KBM-7 (cell line): ENCODE data around the gene MYO15A.
A peak's percentile ranks its signal among the peaks of the same experiment; 100 is the strongest.

ENCODE experiments used
- DNase-seq: peaks from one replicate; pipeline ENCODE4 v3.0.0-alpha.2; 2015
- in situ Hi-C: fragments of 300-500 bp; cut with MboI; formaldehyde crosslinking; loops from 2 replicates; pipeline ENCODE4 v1.14.3; 2020; ENCODE audit warnings: low sequenced_read_pairs, low pct_unique_long_range_greater_than_20kb, mixed read lengths

Gene MYO15A

GRCh38 chr17:18121144-18121910, 12.8 kb downstream of the MYO15A start:
- in situ Hi-C loops, result no loop called here
- no peak for DNase-seq

- DNase-seq, result no peak
- in situ Hi-C loops, result no loop called here
Measured at GRCh38 chr17:18122990-18123753, 14.6 kb downstream of the MYO15A start.

- no peak for DNase-seq
- in situ Hi-C loops, result no loop called here
Measured at GRCh38 chr17:18124345-18125126, 16.0 kb downstream of the MYO15A start.

- DNase-seq, result no peak
- in situ Hi-C loops, result no loop called here
Measured at GRCh38 chr17:18129041-18129502, 20.5 kb downstream of the MYO15A start.

GRCh38 chr17:18132711-18133110, 24.2 kb downstream of the MYO15A start:
- DNase-seq, result no peak
- in situ Hi-C loops, result no loop called here

- in situ Hi-C loops, result no loop called here
Measured at GRCh38 chr17:18136357-18136756, 27.8 kb downstream of the MYO15A start.

GRCh38 chr17:18138065-18138749, 29.7 kb downstream of the MYO15A start:
- no peak for DNase-seq
- in situ Hi-C loops, result no loop called here

More at GRCh38 chr17:18136357-18136756, 27.8 kb downstream of the MYO15A start:
- no peak for DNase-seq

GRCh38 chr17:18139092-18139491, 30.5 kb downstream of the MYO15A start:
- no peak for DNase-seq
- in situ Hi-C loops, result no loop called here

GRCh38 chr17:18139498-18139897, 30.9 kb downstream of the MYO15A start:
- in situ Hi-C loops, result no loop called here
- no peak for DNase-seq

- no peak for DNase-seq
- in situ Hi-C loops, result no loop called here
Measured at GRCh38 chr17:18139949-18140348, 31.4 kb downstream of the MYO15A start.

- in situ Hi-C loops, result no loop called here
- no peak for DNase-seq
Measured at GRCh38 chr17:18140648-18141047, 32.1 kb downstream of the MYO15A start.

GRCh38 chr17:18141210-18141803, 32.8 kb downstream of the MYO15A start:
- in situ Hi-C loops, result no loop called here
- DNase-seq, result peak; percentile 70

- in situ Hi-C loops, result no loop called here
- no peak for DNase-seq
Measured at GRCh38 chr17:18142417-18142816, 33.9 kb downstream of the MYO15A start.

- peak; percentile 47 for DNase-seq
- in situ Hi-C loops, result no loop called here
Measured at GRCh38 chr17:18143044-18143936, 34.7 kb downstream of the MYO15A start.

GRCh38 chr17:18144261-18144660, 35.7 kb downstream of the MYO15A start:
- no peak for DNase-seq
- in situ Hi-C loops, result no loop called here

GRCh38 chr17:18144855-18145254, 36.3 kb downstream of the MYO15A start:
- DNase-seq, result no peak
- in situ Hi-C loops, result no loop called here

- in situ Hi-C loops, result no loop called here
- DNase-seq, result no peak
Measured at GRCh38 chr17:18145811-18146210, 37.3 kb downstream of the MYO15A start.

- in situ Hi-C loops, result no loop called here
- DNase-seq, result no peak
Measured at GRCh38 chr17:18146259-18146658, 37.7 kb downstream of the MYO15A start.
